H9 (cell line): ENCODE measurements around the gene WDPCP. TPM values are rescaled to one million over a fixed set of nuclear protein-coding genes. Genes with fewer than 3 reads are reported as not detected.

Experiments used
- DNase-seq: peaks from one replicate; pipeline ENCODE4 v3.0.0-alpha.2; 2017
- H2AFZ ChIP-seq: one replicate; pipeline ENCODE4 v1.6.1; 2013; ENCODE audit warnings: mild to moderate bottlenecking, low read length, control low read depth, moderate library complexity
- H2AK5ac ChIP-seq: 2 replicates; pipeline ENCODE4 v1.6.1; 2013; ENCODE audit warnings: low read length, control low read depth, mixed read lengths; ENCODE audit not compliant: insufficient read length
- H2BK120ac ChIP-seq: one replicate; pipeline ENCODE4 v1.6.1; 2013; ENCODE audit warnings: low read depth, mild to moderate bottlenecking, low read length, control low read depth, inconsistent platforms; ENCODE audit not compliant: poor library complexity, severe bottlenecking
- H2BK12ac ChIP-seq: 2 replicates; pipeline ENCODE4 v1.6.1; 2013; ENCODE audit warnings: low read length, control low read depth, mixed read lengths, low read depth; ENCODE audit not compliant: insufficient read length
- H2BK15ac ChIP-seq: 2 replicates; pipeline ENCODE4 v1.6.1; 2013; ENCODE audit warnings: low read depth, low read length, control low read depth
- H2BK20ac ChIP-seq: one replicate; pipeline ENCODE4 v1.6.1; 2013; ENCODE audit warnings: low read depth, mild to moderate bottlenecking, low read length, control low read depth, inconsistent platforms; ENCODE audit not compliant: poor library complexity, severe bottlenecking
- H2BK5ac ChIP-seq: 2 replicates; pipeline ENCODE4 v1.6.1; 2013; ENCODE audit warnings: low read length, control low read depth, mixed read lengths; ENCODE audit not compliant: insufficient read length
- H3K14ac ChIP-seq: 2 replicates; pipeline ENCODE4 v1.6.1; 2013; ENCODE audit warnings: low read length, control low read depth; ENCODE audit not compliant: insufficient read depth
- H3K18ac ChIP-seq: 2 replicates; pipeline ENCODE4 v1.6.1; 2013; ENCODE audit warnings: low read depth, mild to moderate bottlenecking, mixed read lengths, low read length, control low read depth; ENCODE audit not compliant: insufficient read length
- H3K23ac ChIP-seq: 2 replicates; pipeline ENCODE4 v1.6.1; 2013; ENCODE audit warnings: low read length, control low read depth, mixed read lengths, low read depth; ENCODE audit not compliant: insufficient read length
- H3K23me2 ChIP-seq: 2 replicates; pipeline ENCODE4 v1.6.1; 2013; ENCODE audit warnings: low read depth, mild to moderate bottlenecking, mixed read lengths, low read length, control low read depth; ENCODE audit not compliant: insufficient read length, poor library complexity, severe bottlenecking
- H3K27ac ChIP-seq: 2 replicates; pipeline ENCODE4 v1.5.1; 2013; ENCODE audit warnings: low read length, control low read depth, mixed read lengths, low read depth; ENCODE audit not compliant: insufficient read length
- H3K27me3 ChIP-seq: 2 replicates; pipeline ENCODE4 v1.6.1; 2013; ENCODE audit warnings: low read length, control low read depth, inconsistent platforms; ENCODE audit not compliant: insufficient read depth
- H3K4ac ChIP-seq: 2 replicates; pipeline ENCODE4 v1.6.1; 2013; ENCODE audit warnings: low read depth, mild to moderate bottlenecking, control low read depth, inconsistent platforms, low read length, moderate library complexity
- H3K4me1 ChIP-seq: 2 replicates; pipeline ENCODE4 v1.6.1; 2013; ENCODE audit warnings: low read length, control low read depth, inconsistent platforms; ENCODE audit not compliant: insufficient read depth
- H3K4me2 ChIP-seq: 2 replicates; pipeline ENCODE4 v1.6.1; 2013; ENCODE audit warnings: low read length, control low read depth, mixed read lengths; ENCODE audit not compliant: insufficient read length, insufficient read depth
- H3K56ac ChIP-seq: 2 replicates; pipeline ENCODE4 v1.6.1; 2013; ENCODE audit warnings: low read depth, mild to moderate bottlenecking, mixed read lengths, low read length, control low read depth; ENCODE audit not compliant: insufficient read length
- H3K79me1 ChIP-seq: 2 replicates; pipeline ENCODE4 v1.6.1; 2013; ENCODE audit warnings: low read depth, mild to moderate bottlenecking, moderate library complexity, low read length, control low read depth, inconsistent platforms; ENCODE audit not compliant: insufficient read depth, poor library complexity, severe bottlenecking
- H3K79me2 ChIP-seq: 2 replicates; pipeline ENCODE4 v1.6.1; 2013; ENCODE audit warnings: low read length, control low read depth, inconsistent platforms; ENCODE audit not compliant: insufficient read depth
- H3K9ac ChIP-seq: 2 replicates; pipeline ENCODE4 v1.6.1; 2013; ENCODE audit warnings: low read length, control low read depth, mixed read lengths; ENCODE audit not compliant: insufficient read length; ENCODE audit errors: extremely low read depth
- H3K9me3 ChIP-seq: one replicate; pipeline ENCODE4 v1.6.1; 2013; ENCODE audit warnings: low read depth, low read length, inconsistent platforms; ENCODE audit not compliant: control insufficient read depth
- H3T11ph ChIP-seq: one replicate; pipeline ENCODE4 v1.6.1; 2013; ENCODE audit warnings: mild to moderate bottlenecking, low read length, control low read depth, inconsistent platforms
- H4K20me1 ChIP-seq: one replicate; pipeline ENCODE4 v1.6.1; 2013; ENCODE audit not compliant: control insufficient read depth, insufficient read length, insufficient read depth
- H4K5ac ChIP-seq: 2 replicates; pipeline ENCODE4 v1.6.1; 2013; ENCODE audit warnings: low read depth, mild to moderate bottlenecking, mixed read lengths, low read length, control low read depth; ENCODE audit not compliant: insufficient read length
- H4K8ac ChIP-seq: replicated peaks from 2 replicates; pipeline ENCODE4 v1.6.1; 2013; ENCODE audit warnings: low read length, control low read depth, mixed read lengths, low read depth; ENCODE audit not compliant: insufficient read length
- H4K91ac ChIP-seq: 2 replicates; pipeline ENCODE4 v1.6.1; 2013; ENCODE audit warnings: low read depth, mild to moderate bottlenecking, moderate library complexity, mixed read lengths, low read length, control low read depth; ENCODE audit not compliant: insufficient read length
- H3K27ac Mint-ChIP-seq, 3 experiments: 2 replicates in 2 of 3; 3 replicates in 1 of 3; pipeline ENCODE4 v1.8.0; 2020 to 2021; ENCODE audit warnings: mixed read lengths in 3 of 3, mild to moderate bottlenecking in 1 of 3, moderate library complexity in 1 of 3
- H3K27me3 Mint-ChIP-seq: 2 replicates; pipeline ENCODE4 v1.8.0; 2021; ENCODE audit warnings: low read depth, mild to moderate bottlenecking, moderate library complexity, mixed read lengths
- H3K36me3 Mint-ChIP-seq, 3 experiments: 2 replicates in 2 of 3; 3 replicates in 1 of 3; pipeline ENCODE4 v1.8.0; 2020 to 2021; ENCODE audit warnings: low read depth in 3 of 3, mixed read lengths in 3 of 3; ENCODE audit not compliant: insufficient read depth in 1 of 3
- H3K4me1 Mint-ChIP-seq, 2 experiments: 2 replicates each; pipeline ENCODE4 v1.8.0; 2020; ENCODE audit warnings: mixed read lengths in 2 of 2
- H3K4me3 Mint-ChIP-seq, 2 experiments: 2 replicates in 1 of 2; 3 replicates in 1 of 2; pipeline ENCODE4 v1.8.0; 2020 to 2021; ENCODE audit warnings: mild to moderate bottlenecking in 2 of 2, mixed read lengths in 2 of 2, moderate library complexity in 1 of 2
- H3K9me3 Mint-ChIP-seq, 2 experiments: 2 replicates in 1 of 2; 3 replicates in 1 of 2; pipeline ENCODE4 v1.8.0; 2020; ENCODE audit warnings: mild to moderate bottlenecking in 2 of 2, mixed read lengths in 2 of 2, moderate library complexity in 1 of 2
- CTCF ChIP-seq: fragments of 200-600 bp; sonication (generic); conservative IDR thresholded peaks from 3 replicates; pipeline ENCODE4 v1.8.0; 2021; ENCODE audit warnings: antibody characterized with exemption, mild to moderate bottlenecking
- WGBS: extraction: QIAGEN DNeasy Blood & Tissue Kit; methylation state at CpG from one replicate; pipeline ENCODE4 v1.1.7; 2013; ENCODE audit warnings: missing lambda C conversion rate, low lambda C conversion rate, mixed read lengths; ENCODE audit not compliant: insufficient read length; ENCODE audit errors: extremely low coverage; 5-methylcytosine and 5-hydroxymethylcytosine counted together
- total RNA-seq: library from RNA; stranded (reverse); gene quantifications from 2 replicates; pipeline ENCODE4 v1.2.1, GENCODE V29; 2021

WDPCP gene
- total RNA-seq, 1 experiment from 2014 or later: 22.4 TPM

DNA sequence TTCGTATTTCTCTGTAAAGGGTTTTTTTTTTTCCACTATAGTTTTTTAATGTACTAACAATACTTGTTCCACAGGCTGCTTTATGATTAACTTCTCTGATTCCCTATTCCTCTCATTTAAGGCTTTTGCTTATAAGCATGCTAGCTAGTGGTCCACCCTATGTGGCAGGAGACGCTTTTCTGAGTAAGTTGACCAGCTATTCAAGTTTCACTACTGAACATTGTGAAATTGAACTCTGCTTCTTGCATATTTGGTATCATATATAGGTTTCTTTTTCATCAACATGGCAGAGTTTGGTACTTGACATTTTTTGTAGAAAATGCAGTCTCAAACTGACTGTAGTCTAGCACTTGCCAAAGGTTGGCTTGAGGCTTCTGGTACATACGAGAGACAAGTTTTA lies 463.4 kb downstream of the WDPCP start:
- no peak overlapping the region for H2BK12ac ChIP-seq
- no peak overlapping the region for H4K91ac ChIP-seq
- H3K23ac ChIP-seq: no peak overlapping the region
- no peak for DNase-seq
- H3K79me1 ChIP-seq: no peaks in the 10 kb centered on the region
- H3K27me3 ChIP-seq: no peaks in the 10 kb centered on the region
- no peaks in the 10 kb centered on the region for H3K23me2 ChIP-seq
- no peak overlapping the region for H3K14ac ChIP-seq
- no peak overlapping the region for H3K27ac Mint-ChIP-seq
- no peak overlapping the region for H2AK5ac ChIP-seq
- no CpG with 5 or more reads among the region's 3 CpGs for WGBS
- H3K27me3 Mint-ChIP-seq: no peaks in the 10 kb centered on the region
- H3K36me3 Mint-ChIP-seq: peaks cover 4 to 15% (median 5%) of the 10 kb centered on the region in 3 experiments; a peak in 4 of 7 replicates
- TF ChIP-seq CTCF: no peak
- H3K4me3 Mint-ChIP-seq: no peak overlapping the region
- H3K79me2 ChIP-seq: no peaks in the 10 kb centered on the region
- H3K18ac ChIP-seq: no peak overlapping the region
- no peak overlapping the region for H3K4ac ChIP-seq
- no peaks in the 10 kb centered on the region for H4K20me1 ChIP-seq
- H3T11ph ChIP-seq: no peak overlapping the region
- no peak overlapping the region for H2BK15ac ChIP-seq
- no peaks in the 10 kb centered on the region for H3K9me3 ChIP-seq
- no peak overlapping the region for H2BK120ac ChIP-seq
- H3K4me2 ChIP-seq: no peak overlapping the region
- no peaks in the 10 kb centered on the region for H3K4me1 ChIP-seq
- no peak overlapping the region for H3K9ac ChIP-seq
- H4K5ac ChIP-seq: no peak overlapping the region
- H4K8ac ChIP-seq: no peak overlapping the region
- H3K9me3 Mint-ChIP-seq: peaks cover 0 to 6% of the 10 kb centered on the region in 2 experiments; a peak in 2 of 5 replicates
- H3K4me1 Mint-ChIP-seq: peaks cover 9% of the 10 kb centered on the region in 2 experiments; a peak in 2 of 4 replicates
- H3K56ac ChIP-seq: no peak overlapping the region
- H3K27ac ChIP-seq: no peak overlapping the region
- H2AFZ ChIP-seq: no peak overlapping the region
- H2BK5ac ChIP-seq: no peak overlapping the region
- H2BK20ac ChIP-seq: no peak overlapping the region
